GM18508 (cell line): ENCODE measurements around the gene CACNA1B.
"Not testable (repeated sequence)": the region's sequence is repeated elsewhere in the genome, so short reads cannot be mapped to it uniquely, and the experiment has no call there.

Source experiments
- ATAC-seq: cut with Tn5 transposase; IDR thresholded peaks from one replicate; pipeline ENCODE4 v1.9.1; 2021; ENCODE audit warnings: moderate number of reproducible peaks; ENCODE audit not compliant: insufficient read depth, unreplicated experiment

CACNA1B gene

GRCh38 chr9:137884547-137884946 lies 7.0 kb downstream of the CACNA1B start:
- ATAC-seq = not testable (repeated sequence)

GRCh38 chr9:137885121-137885520 lies 7.5 kb downstream of the CACNA1B start:
- ATAC-seq = not testable (repeated sequence)

GRCh38 chr9:137888621-137889020 lies 11.0 kb downstream of the CACNA1B start:
- ATAC-seq = not testable (repeated sequence)

GRCh38 chr9:137889966-137890365 lies 12.4 kb downstream of the CACNA1B start:
- not testable (repeated sequence) for ATAC-seq

- not testable (repeated sequence) for ATAC-seq
These were observed 13.4 kb downstream of the CACNA1B start for GRCh38 chr9:137890768-137891587.

GRCh38 chr9:137891588-137892423 lies 14.2 kb downstream of the CACNA1B start:
- no peak for ATAC-seq

GRCh38 chr9:137892424-137893191 lies 15.0 kb downstream of the CACNA1B start:
- no peak for ATAC-seq

GRCh38 chr9:137893670-137894069 lies 16.1 kb downstream of the CACNA1B start:
- ATAC-seq = no peak

GRCh38 chr9:137899551-137900360 lies 22.2 kb downstream of the CACNA1B start:
- ATAC-seq = no peak

- ATAC-seq = no peak
These were observed 23.2 kb downstream of the CACNA1B start for GRCh38 chr9:137900584-137901310.

GRCh38 chr9:137902646-137903045 lies 25.1 kb downstream of the CACNA1B start:
- no peak for ATAC-seq

- no peak for ATAC-seq
These were observed 28.2 kb downstream of the CACNA1B start for GRCh38 chr9:137905740-137906139.

GRCh38 chr9:137907776-137908175 lies 30.2 kb downstream of the CACNA1B start:
- ATAC-seq = no peak

- no peak for ATAC-seq
These were observed 35.1 kb downstream of the CACNA1B start for GRCh38 chr9:137912671-137913070.

GRCh38 chr9:137913132-137913531 lies 35.5 kb downstream of the CACNA1B start:
- no peak for ATAC-seq

- no peak for ATAC-seq
These were observed 36.5 kb downstream of the CACNA1B start for GRCh38 chr9:137913771-137914767.

GRCh38 chr9:137916540-137916939 lies 39.0 kb downstream of the CACNA1B start:
- ATAC-seq = no peak

- no peak for ATAC-seq
These were observed 39.5 kb downstream of the CACNA1B start for GRCh38 chr9:137917116-137917515.
